Large intestine (tissue), 3 donors: Measurements from ENCODE around the gene NPHP4. TPM values are rescaled to one million over a fixed set of nuclear protein-coding genes. Genes with fewer than 3 reads are reported as not detected.

Source experiments
- DNase-seq, 2 donors: peaks; one replicate each; pipeline versions ENCODE4 v3.0.0 to v3.0.0-alpha.2; 2013
- H3K27ac ChIP-seq: one replicate; pipeline ENCODE4 v1.5.1; 2013; ENCODE audit warnings: low read length
- H3K27me3 ChIP-seq: 2 replicates; pipeline ENCODE4 v1.6.1; 2013; ENCODE audit warnings: low read length; ENCODE audit not compliant: control insufficient read depth, insufficient read depth
- H3K36me3 ChIP-seq: 2 replicates; pipeline ENCODE4 v1.6.1; 2013; ENCODE audit warnings: low read length; ENCODE audit not compliant: control insufficient read depth, insufficient read depth
- H3K4me1 ChIP-seq: one replicate; pipeline ENCODE4 v1.6.1; 2013; ENCODE audit warnings: low read length; ENCODE audit not compliant: control insufficient read depth, insufficient read depth
- H3K4me3 ChIP-seq: one replicate; pipeline ENCODE4 v1.5.1; 2013; ENCODE audit warnings: low read length
- H3K9me3 ChIP-seq: one replicate; pipeline ENCODE4 v1.6.1; 2013; ENCODE audit warnings: mild to moderate bottlenecking, low read depth, low read length, moderate library complexity; ENCODE audit not compliant: control insufficient read depth
- WGBS: methylation state at CpG from one replicate; pipeline ENCODE4 v1.1.5; 2013; ENCODE audit warnings: low lambda C conversion rate; ENCODE audit not compliant: insufficient coverage; 5-methylcytosine and 5-hydroxymethylcytosine counted together
- polyA plus RNA-seq: library from polyadenylated mRNA; unstranded; fragments of 120-200 nt; gene quantifications from one replicate; pipeline ENCODE4 v1.2.1, GENCODE V29; 2013

Gene NPHP4
- polyA plus RNA-seq, 1 donor, result 11.4 TPM

DNA sequence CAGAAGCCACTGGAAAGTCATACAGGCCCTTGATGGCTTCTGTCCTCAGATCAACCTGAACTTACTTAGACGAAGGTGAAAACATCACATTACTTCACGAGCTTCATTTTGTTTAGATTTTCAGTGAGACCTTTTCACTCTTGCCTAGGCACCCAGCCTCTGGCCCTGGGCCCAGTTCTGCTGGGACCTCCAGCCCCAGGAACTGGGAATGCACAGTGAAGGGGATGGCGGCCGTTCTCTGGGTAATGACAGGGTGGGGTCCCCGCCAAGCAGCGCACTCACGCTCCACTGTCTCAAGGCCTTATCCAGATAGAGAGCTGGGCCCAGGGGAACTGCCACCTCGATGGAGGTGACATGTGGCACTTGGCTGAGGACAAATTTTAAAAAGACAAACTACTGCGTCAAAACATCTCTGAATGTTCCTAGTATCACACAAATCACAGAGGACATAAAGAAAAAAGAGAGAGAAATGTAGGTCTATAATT is 54.8 kb downstream of the NPHP4 start:
- H3K4me1 ChIP-seq, result no peaks in the 10 kb centered on the region
- no CpG with 5 or more reads among the region's 9 CpGs for WGBS
- no peak overlapping the region for H3K27ac ChIP-seq
- no peak overlapping the region for H3K4me3 ChIP-seq
- H3K27me3 ChIP-seq, result no peaks in the 10 kb centered on the region
- H3K36me3 ChIP-seq, result peaks cover 5% of the 10 kb centered on the region
- no peaks in the 10 kb centered on the region for H3K9me3 ChIP-seq
- no peak for DNase-seq

DNA sequence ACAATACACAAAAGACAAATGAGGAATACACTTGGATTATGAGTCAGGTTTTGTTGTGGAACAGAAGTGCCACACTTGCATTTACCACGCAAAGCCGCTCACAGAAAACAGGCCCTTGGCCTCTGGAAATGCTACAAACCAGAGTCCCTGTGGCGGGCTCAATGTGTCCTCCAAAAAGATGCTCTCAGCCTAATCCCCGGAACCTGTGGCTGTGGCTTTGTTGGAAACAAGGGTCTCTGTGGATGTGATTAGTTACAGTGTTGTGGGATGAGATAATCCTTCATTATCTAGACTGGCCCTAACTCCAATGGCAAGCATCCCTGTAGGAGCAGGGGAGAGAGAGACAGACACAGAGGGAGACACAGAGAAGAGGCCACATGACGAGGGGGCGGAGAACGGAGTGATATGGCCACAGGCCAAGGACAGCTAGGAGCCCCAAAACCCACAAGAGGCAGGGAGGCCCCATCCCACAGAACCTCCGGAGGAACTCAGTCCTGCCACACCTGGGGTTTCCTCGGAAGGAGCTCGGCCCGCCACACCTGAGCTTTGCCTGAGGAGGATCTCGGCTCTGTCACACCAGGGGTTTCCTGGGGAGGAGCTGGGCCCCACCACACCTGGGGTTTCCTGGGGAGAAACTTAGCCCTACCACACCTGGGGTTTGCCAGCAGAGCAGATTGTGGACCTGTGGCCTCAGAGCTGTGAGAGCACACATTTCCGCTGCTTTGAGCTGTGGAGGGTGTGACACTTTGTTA is 55.4 kb downstream of the NPHP4 start:
- Histone ChIP-seq H3K9me3 (no peaks in the 10 kb centered on the region), H3K27ac (no peak overlapping the region), H3K4me3 (no peak overlapping the region), H3K27me3 (no peaks in the 10 kb centered on the region), H3K4me1 (no peaks in the 10 kb centered on the region), H3K36me3 (peaks cover 8% of the 10 kb centered on the region)
- no peak for DNase-seq
- no CpG with 5 or more reads among the region's 13 CpGs for WGBS

DNA sequence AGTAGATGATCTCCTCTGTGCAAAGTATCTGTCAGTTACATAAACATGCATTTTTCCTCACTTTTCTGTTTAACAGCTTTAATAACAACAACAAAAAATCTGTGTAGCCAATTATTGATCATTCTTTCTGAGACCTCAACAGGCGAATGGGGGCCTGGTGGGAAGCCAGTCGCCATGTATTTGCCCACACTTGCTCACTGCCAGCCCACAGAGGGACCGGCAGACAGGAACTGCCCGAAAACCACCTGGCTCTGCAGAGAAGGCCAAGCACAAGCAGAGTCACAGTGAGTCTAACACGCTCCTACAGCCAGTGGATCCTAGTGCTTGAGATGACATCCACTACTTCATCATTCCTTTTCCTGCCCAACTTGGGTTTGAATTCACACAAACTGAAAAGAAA is 56.1 kb downstream of the NPHP4 start:
- WGBS, result no CpG with 5 or more reads among the region's 5 CpGs
- Histone ChIP-seq H3K4me1 (no peaks in the 10 kb centered on the region), H3K27me3 (no peaks in the 10 kb centered on the region), H3K27ac (no peak overlapping the region), H3K36me3 (peaks cover 8% of the 10 kb centered on the region), H3K4me3 (no peak overlapping the region), H3K9me3 (no peaks in the 10 kb centered on the region)
- DNase-seq, result no peak

DNA sequence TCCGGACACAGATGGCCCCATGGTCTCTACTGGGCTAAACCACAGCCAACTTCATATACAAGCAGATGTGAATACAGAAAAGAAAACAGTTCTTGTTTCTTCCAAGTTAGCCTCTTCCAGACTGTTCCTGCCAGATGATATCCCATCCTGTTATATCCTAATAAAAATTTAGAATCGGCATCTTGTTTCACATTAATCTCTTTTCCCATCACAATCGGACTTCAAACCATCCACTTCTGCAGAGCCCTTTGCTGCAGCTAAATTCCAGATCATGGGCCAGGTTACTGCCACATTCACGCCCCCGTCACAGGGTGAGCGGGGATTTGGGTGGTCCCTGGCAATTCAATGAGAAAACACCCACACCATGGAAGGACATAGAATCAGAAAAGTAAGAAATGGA is 57.2 kb downstream of the NPHP4 start:
- H3K27ac ChIP-seq, result no peak overlapping the region
- no peak overlapping the region for H3K4me3 ChIP-seq
- no peak for DNase-seq

DNA sequence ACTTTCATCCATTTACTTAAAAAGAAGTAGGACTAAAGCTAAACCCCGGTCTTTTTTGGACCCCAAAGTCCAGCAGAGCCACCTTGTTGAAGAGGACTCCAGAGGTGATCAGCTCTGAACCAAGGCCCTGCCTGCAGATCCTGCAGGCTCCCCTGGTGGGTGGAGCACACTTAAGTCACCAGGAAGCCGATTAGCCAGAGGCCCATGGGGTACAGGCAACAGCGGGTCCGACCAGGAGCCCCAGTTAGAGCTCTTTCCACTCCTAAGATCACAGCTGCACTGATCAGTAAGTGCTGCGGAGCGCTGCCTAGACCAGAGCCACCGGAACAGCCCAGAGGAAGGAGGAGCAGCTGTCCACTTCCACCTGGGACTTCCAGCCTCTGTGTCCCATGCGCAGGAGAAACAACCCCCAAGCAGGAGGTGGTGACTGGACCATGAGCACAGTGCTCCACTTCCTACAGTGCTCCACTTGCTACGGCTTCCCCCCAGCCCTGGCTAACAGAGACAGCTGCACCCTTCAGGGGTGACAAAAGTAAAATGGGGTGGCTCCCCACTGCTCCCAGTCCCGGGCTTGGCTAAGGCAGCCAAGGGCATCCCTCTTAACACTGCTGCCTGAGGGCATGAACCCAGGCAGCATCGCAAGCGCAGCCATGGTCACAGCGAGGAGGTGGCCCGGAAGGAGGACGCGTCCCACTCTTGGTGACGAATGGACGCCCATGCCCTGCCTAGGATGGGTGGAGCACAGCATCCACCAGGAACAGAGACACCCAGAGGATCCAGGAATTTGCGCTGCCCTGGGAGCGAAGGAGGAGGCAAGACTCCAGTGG is 58.0 kb downstream of the NPHP4 start:
- Histone ChIP-seq H3K4me1 (no peaks in the 10 kb centered on the region), H3K9me3 (no peaks in the 10 kb centered on the region), H3K36me3 (peaks cover 8% of the 10 kb centered on the region), H3K4me3 (no peak overlapping the region), H3K27ac (no peak overlapping the region), H3K27me3 (no peaks in the 10 kb centered on the region)
- no peak for DNase-seq
- no CpG with 5 or more reads among the region's 20 CpGs for WGBS

More for the DNA sequence above, 57.2 kb downstream of the NPHP4 start:
- Histone ChIP-seq H3K9me3 (no peaks in the 10 kb centered on the region), H3K27me3 (no peaks in the 10 kb centered on the region), H3K4me1 (no peaks in the 10 kb centered on the region), H3K36me3 (peaks cover 8% of the 10 kb centered on the region)
- WGBS, result 87% methylated on average over 3 of the region's 6 CpGs

DNA sequence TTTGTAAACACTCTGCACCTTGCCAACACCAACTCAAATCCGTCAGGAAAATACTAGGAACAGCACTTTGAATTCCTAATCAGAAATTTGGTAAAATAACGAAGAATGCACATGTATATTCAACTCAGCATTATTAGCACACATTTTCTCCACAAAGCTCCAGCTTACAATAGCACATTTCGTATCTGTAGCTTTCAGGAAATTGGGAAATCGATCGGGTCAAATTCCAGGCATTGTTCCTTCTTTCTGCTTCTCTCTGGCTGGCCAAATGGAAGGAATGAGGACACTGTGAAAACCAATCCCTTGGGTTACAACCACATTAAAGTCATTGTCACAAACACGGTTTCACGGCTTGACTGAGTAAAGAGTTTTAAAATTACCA is 58.6 kb downstream of the NPHP4 start:
- Histone ChIP-seq H3K27me3 (no peaks in the 10 kb centered on the region), H3K4me3 (no peak overlapping the region), H3K36me3 (peaks cover 8% of the 10 kb centered on the region), H3K27ac (no peak overlapping the region), H3K4me1 (no peaks in the 10 kb centered on the region), H3K9me3 (no peaks in the 10 kb centered on the region)
- DNase-seq, result no peak
- WGBS, result 94% methylated on average over 2 of the region's 7 CpGs

DNA sequence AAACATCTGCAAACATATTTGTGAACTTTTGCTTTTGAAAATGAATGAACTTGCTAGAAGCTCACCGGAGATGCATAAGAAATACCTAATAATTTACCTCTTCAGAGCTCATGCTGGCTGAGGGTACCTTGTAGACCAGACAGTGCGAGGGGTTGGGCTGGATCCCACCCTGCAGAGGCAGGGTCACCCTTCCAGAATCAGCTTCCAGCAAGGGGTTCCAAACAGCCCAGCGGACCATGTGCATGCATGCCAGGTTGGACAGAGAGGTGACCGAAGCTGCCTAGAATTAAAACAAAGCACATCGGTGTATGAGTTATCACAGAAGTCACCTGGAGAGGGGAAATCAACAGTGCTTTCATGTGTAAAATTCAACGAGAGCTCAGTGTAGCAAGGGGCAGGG is 59.2 kb downstream of the NPHP4 start:
- no peaks in the 10 kb centered on the region for H3K4me1 ChIP-seq
- no peak overlapping the region for H3K4me3 ChIP-seq
- H3K36me3 ChIP-seq, result peaks cover 8% of the 10 kb centered on the region
- H3K27ac ChIP-seq, result no peak overlapping the region
- no peaks in the 10 kb centered on the region for H3K27me3 ChIP-seq
- no CpG with 5 or more reads among the region's 6 CpGs for WGBS
- no peaks in the 10 kb centered on the region for H3K9me3 ChIP-seq
- no peak for DNase-seq

DNA sequence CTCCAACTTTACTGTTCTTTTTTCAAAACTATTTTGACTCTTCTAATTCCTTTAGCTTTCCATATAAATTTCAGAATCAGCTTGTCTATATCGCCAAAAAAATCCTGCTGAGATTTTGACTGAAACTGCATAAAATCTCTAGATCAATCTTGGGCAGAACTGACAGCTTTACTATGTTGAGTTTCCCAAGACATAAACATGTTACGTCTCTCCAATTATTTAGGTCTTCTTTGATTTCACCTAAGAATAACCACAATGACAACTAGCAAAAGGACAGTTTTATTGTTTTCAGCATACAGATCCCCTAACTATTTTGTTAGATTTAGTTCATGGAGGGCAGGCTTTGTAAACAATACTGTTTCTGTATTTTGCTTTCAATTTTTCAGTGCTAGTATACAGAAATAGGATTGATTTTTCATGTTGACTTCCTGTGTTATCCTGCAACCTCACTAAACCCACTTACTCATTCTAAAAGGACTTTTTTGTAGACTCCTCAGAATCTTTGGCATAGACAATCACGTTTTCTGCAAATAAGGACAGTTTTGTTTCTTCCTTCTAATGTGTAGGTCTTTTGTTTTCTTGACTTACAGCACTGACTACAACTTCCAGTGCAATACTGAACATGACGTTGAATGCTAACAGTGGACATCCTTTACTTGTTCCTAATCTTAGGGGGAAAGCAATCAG is 63.4 kb downstream of the NPHP4 start:
- peaks cover 15% of the 10 kb centered on the region for H3K36me3 ChIP-seq
- no peak for DNase-seq
- no peaks in the 10 kb centered on the region for H3K4me1 ChIP-seq
- H3K4me3 ChIP-seq, result no peak overlapping the region
- WGBS, result 100% methylated on average over 2 of the region's 4 CpGs
- H3K27me3 ChIP-seq, result no peaks in the 10 kb centered on the region
- H3K27ac ChIP-seq, result no peak overlapping the region
- peaks cover 3% of the 10 kb centered on the region for H3K9me3 ChIP-seq

DNA sequence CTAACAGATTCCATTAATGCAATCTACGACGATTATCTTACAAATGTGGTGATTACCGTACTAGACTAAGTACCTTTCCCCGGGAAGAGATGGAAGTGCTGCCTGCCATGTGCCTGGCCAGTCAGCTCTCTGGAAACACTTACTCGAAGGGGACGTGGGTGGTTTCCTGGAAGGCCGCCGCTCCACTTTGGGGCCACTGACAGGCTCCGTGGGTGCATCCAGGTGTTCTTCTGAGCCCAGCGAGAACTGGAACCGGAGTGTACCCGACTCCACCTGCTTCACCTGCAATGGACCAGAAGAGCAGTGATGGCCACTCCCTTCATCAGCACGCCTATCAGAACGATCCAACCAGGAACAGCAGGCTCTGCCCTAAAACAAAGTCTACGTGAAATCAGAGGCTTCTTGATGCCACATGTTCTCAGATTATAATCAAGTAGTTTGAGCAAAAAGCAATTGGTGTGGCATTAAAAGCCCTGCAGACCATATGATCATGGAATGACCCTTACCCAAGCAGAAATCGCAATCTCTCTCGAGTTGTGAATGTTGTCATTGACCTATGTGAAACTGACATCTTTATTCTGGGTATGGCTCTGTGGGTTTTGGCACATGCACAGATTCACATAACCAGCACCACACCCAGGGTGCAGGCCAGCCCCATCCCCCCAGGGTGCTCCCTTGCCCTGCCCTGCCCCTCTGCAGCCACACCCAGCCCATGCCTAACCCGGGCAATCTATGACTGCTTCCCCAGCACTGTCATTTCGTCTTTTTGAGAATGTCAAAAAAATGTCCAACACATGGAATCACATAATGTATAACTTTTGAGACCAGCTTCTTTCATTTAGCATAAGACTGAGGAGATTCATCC is 64.5 kb downstream of the NPHP4 start:
- WGBS, result no CpG with 5 or more reads among the region's 19 CpGs
- peaks cover 15% of the 10 kb centered on the region for H3K36me3 ChIP-seq

More for the DNA sequence above, 64.5 kb downstream of the NPHP4 start:
- DNase-seq, result no peak
- Histone ChIP-seq H3K27ac (no peak overlapping the region), H3K4me3 (no peak overlapping the region), H3K27me3 (no peaks in the 10 kb centered on the region), H3K9me3 (peaks cover 3% of the 10 kb centered on the region), H3K4me1 (no peaks in the 10 kb centered on the region)
